IPS-18a (cell line): ENCODE results near the gene PTPRS.
A peak's percentile ranks its signal among the peaks of the same experiment; 100 is the strongest.

ENCODE experiments used
- H3K27ac ChIP-seq: one replicate; pipeline ENCODE4 v1.5.1; 2013; ENCODE audit warnings: low read length
- H3K27me3 ChIP-seq: one replicate; pipeline ENCODE4 v1.6.1; 2013; ENCODE audit warnings: mild to moderate bottlenecking, low read length; ENCODE audit not compliant: control insufficient read depth, insufficient read depth
- H3K36me3 ChIP-seq: one replicate; pipeline ENCODE4 v1.6.1; 2013; ENCODE audit warnings: low read depth, low read length; ENCODE audit not compliant: control insufficient read depth
- H3K4me1 ChIP-seq: one replicate; pipeline ENCODE4 v1.6.1; 2013; ENCODE audit warnings: low read depth, low read length; ENCODE audit not compliant: control insufficient read depth
- H3K4me3 ChIP-seq: one replicate; pipeline ENCODE4 v1.5.1; 2013; ENCODE audit warnings: low read length
- H3K9ac ChIP-seq: one replicate; pipeline ENCODE4 v1.6.1; 2013; ENCODE audit warnings: mild to moderate bottlenecking, low read length, moderate library complexity
- H3K9me3 ChIP-seq: one replicate; pipeline ENCODE4 v1.6.1; 2013; ENCODE audit warnings: low read depth, low read length; ENCODE audit not compliant: control insufficient read depth

The PTPRS gene

DNA sequence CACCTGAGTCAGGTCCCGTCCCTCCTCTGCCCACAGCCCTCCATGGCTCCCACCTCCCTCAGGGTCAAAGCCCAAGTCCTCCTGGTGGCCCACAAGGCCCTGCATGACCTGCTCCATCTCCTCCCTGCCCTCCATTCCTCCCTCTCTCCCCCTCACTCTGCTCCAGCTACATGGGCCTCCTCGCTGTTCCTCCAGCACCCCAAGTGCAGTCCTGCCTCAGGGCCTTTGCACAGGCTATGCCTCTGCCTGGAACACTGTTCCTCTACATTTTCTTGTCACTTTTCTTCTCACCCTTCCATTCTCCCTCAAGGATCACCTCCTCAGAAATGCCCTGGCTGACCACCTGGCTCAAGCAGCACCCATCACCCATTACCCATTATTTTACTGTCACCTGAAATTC, 41.5 kb downstream of the PTPRS start:
- Histone ChIP-seq H3K9ac (no peak overlapping the region), H3K36me3 (peaks cover 3% of the 10 kb centered on the region), H3K27me3 (no peaks in the 10 kb centered on the region), H3K9me3 (no peaks in the 10 kb centered on the region), H3K4me1 (peaks cover 6% of the 10 kb centered on the region), H3K4me3 (no peak overlapping the region), H3K27ac (no peak overlapping the region)

- H3K36me3 ChIP-seq, result peaks cover 3% of the 10 kb centered on the region
- no peak overlapping the region for H3K9ac ChIP-seq
- no peak overlapping the region for H3K4me3 ChIP-seq
- H3K27ac ChIP-seq, result no peak overlapping the region
- no peaks in the 10 kb centered on the region for H3K9me3 ChIP-seq
- peaks cover 6% of the 10 kb centered on the region for H3K4me1 ChIP-seq
- H3K27me3 ChIP-seq, result no peaks in the 10 kb centered on the region
These were observed 42.1 kb downstream of the PTPRS start for GRCh38 chr19:5298471-5298901.

DNA sequence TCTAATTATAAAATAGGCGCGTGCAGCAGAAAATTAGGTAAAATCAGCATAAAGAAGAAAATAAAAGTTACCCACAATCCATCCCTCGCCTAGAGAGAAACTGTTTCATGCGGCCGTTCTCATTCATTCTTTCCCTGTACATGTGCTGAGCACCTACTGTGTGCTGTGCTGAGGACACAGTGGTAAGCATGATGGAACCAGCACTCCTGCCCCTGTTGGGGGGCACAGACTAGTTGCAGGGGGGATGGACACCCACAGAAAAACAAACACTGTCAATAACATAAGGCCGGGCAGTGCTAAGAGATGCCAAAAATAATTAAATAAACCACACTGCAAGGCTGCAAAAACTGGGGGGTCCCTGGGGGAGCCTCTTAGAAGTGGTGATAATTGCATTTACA, 43.3 kb downstream of the PTPRS start:
- H3K27ac ChIP-seq, result no peak overlapping the region
- H3K36me3 ChIP-seq, result no peaks in the 10 kb centered on the region
- no peak overlapping the region for H3K9ac ChIP-seq
- no peak overlapping the region for H3K4me3 ChIP-seq
- no peaks in the 10 kb centered on the region for H3K27me3 ChIP-seq
- H3K4me1 ChIP-seq, result peaks cover 9% of the 10 kb centered on the region
- H3K9me3 ChIP-seq, result no peaks in the 10 kb centered on the region

GRCh38 chr19:5296457-5297271, 43.9 kb downstream of the PTPRS start:
- no peaks in the 10 kb centered on the region for H3K9me3 ChIP-seq
- no peak overlapping the region for H3K4me3 ChIP-seq
- H3K36me3 ChIP-seq, result no peaks in the 10 kb centered on the region
- no peak overlapping the region for H3K9ac ChIP-seq
- H3K27me3 ChIP-seq, result no peaks in the 10 kb centered on the region
- H3K4me1 ChIP-seq, result peaks cover 12% of the 10 kb centered on the region
- no peak overlapping the region for H3K27ac ChIP-seq

DNA sequence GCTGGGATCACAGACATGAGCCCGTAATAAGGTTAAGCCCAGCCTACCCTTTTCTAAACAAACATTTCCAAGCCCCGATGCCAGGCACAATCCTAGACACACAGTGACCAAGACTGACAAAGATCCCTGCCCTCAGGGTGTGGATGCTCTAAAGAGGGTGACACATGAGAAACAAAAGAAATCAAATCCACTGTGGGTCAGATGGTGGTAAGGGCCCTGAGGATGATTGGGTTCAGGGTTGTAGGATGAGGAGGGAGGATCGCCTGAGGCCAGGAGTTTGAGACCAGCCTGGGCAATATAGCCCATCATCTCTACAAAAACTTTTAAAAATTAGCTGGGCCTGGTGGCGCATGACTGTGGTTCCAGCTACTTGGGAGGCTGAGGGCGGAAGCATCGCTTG, 44.6 kb downstream of the PTPRS start:
- Histone ChIP-seq H3K4me1 (peaks cover 12% of the 10 kb centered on the region), H3K9ac (no peak overlapping the region), H3K9me3 (no peaks in the 10 kb centered on the region), H3K27me3 (no peaks in the 10 kb centered on the region), H3K36me3 (no peaks in the 10 kb centered on the region), H3K27ac (no peak overlapping the region), H3K4me3 (no peak overlapping the region)

- H3K36me3 ChIP-seq, result no peaks in the 10 kb centered on the region
- peak overlapping the region; percentile 77 for H3K4me3 ChIP-seq
- H3K9ac ChIP-seq, result no peak overlapping the region
- no peak overlapping the region for H3K27ac ChIP-seq
- H3K4me1 ChIP-seq, result peaks cover 12% of the 10 kb centered on the region
- no peaks in the 10 kb centered on the region for H3K27me3 ChIP-seq
- H3K9me3 ChIP-seq, result no peaks in the 10 kb centered on the region
These were observed 46.0 kb downstream of the PTPRS start for GRCh38 chr19:5294403-5295160.

DNA sequence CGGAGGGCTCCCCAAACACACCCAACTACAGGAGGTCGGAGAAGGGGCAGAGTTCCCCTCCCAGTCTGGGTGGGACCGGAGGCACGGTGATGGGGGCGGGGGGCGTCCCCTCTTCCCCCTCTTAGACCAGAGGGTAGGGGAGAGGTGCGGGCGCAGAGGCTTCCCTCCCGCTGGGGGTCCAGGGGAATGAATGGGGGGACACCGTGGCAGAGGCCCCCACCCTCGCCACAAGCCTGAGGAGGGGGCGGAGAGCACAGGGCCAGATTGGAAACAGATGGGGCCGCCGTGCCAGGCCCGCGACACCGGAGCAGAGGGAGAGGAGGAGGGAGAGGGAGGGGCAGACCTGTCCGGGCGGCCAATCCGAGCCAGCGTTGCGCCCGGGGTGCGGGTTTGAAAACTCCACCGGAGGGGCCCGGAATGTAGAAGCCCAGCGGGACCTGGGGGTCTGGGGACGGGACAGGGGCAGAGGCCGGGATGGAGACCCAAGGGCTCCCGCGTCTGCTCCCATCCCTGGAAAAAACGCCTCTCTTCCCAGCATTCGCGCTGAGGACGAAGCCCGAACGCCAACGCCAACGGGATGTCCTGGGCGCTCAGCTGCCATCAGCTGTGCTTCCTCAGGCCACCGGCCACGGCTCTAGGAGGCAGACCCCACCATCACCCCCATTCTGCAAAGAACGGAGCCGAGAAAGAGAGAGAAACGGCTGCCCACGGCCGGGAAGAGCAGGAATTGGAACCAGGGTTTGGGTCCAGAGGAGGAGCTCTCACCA, 46.8 kb downstream of the PTPRS start:
- H3K27ac ChIP-seq, result peak overlapping the region; percentile 68
- no peaks in the 10 kb centered on the region for H3K9me3 ChIP-seq
- H3K9ac ChIP-seq, result peak overlapping the region; percentile 58
- no peaks in the 10 kb centered on the region for H3K27me3 ChIP-seq
- H3K36me3 ChIP-seq, result no peaks in the 10 kb centered on the region
- peaks cover 12% of the 10 kb centered on the region for H3K4me1 ChIP-seq
- H3K4me3 ChIP-seq, result peak overlapping the region; percentile 77

GRCh38 chr19:5292822-5293611, 47.6 kb downstream of the PTPRS start:
- peak overlapping the region; percentile 68 for H3K27ac ChIP-seq
- no peaks in the 10 kb centered on the region for H3K36me3 ChIP-seq
- H3K9ac ChIP-seq, result peak overlapping the region; percentile 61
- H3K4me1 ChIP-seq, result peaks cover 12% of the 10 kb centered on the region
- no peaks in the 10 kb centered on the region for H3K9me3 ChIP-seq
- H3K4me3 ChIP-seq, result peak overlapping the region; percentile 77
- no peaks in the 10 kb centered on the region for H3K27me3 ChIP-seq

- Histone ChIP-seq H3K9ac (peak overlapping the region; percentile 54), H3K4me1 (peaks cover 12% of the 10 kb centered on the region), H3K9me3 (no peaks in the 10 kb centered on the region), H3K27ac (no peak overlapping the region), H3K27me3 (no peaks in the 10 kb centered on the region), H3K4me3 (peak overlapping the region; percentile 77), H3K36me3 (no peaks in the 10 kb centered on the region)
These were observed 48.2 kb downstream of the PTPRS start for GRCh38 chr19:5292453-5292821.

DNA sequence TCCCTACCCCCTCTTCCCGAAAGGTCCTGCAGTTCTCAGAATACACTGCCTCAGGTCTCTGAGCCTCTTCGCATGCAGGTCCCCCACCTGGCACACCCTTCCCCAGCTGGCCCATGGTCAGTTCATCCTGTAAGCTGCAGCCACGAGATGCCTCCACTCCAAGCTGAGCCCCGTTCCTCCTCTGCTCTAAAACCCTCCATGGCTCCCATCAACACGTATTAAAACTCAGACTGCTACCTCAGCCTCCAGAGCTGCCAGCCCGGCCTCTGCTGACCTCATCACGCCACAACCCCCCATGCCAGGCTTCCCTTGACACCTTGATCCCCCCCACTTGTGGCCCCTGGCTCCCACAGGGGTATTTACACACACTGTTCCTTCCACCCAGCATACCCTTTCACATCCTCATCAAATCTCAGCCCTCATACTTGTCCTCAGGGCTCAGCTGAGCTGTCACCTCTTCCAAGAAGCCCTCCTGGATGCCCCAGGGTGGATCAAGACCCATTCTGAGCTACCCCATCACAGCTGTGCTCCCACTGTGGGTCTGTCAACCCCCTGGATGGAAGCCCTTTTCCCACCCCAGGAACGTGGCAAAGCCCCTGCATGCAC, 48.9 kb downstream of the PTPRS start:
- no peak overlapping the region for H3K9ac ChIP-seq
- H3K4me1 ChIP-seq, result peaks cover 12% of the 10 kb centered on the region

More for the DNA sequence above, 48.9 kb downstream of the PTPRS start:
- Histone ChIP-seq H3K4me3 (peak overlapping the region; percentile 77), H3K9me3 (no peaks in the 10 kb centered on the region), H3K27ac (no peak overlapping the region), H3K27me3 (no peaks in the 10 kb centered on the region), H3K36me3 (no peaks in the 10 kb centered on the region)
